HL-60 (cell line): ENCODE measurements around the gene FBH1.

Experiments
- CTCF ChIP-seq: IDR thresholded peaks from one replicate; pipeline ENCODE4 v1.5.1; 2011; ENCODE audit warnings: low read length, control low read depth, inconsistent platforms; ENCODE audit not compliant: insufficient read depth
- REST ChIP-seq: IDR thresholded peaks from 2 replicates; pipeline ENCODE4 v1.6.1; 2012; ENCODE audit warnings: low read depth; ENCODE audit not compliant: insufficient replicate concordance

GRCh38 chr10:5906651-5907050 lies 16.6 kb downstream of the FBH1 start:
- TF ChIP-seq CTCF (no peak), REST (no peak)
